H9 (cell line): ENCODE measurements around the gene SRRM2. TPM values are rescaled to one million over a fixed set of nuclear protein-coding genes. Genes with fewer than 3 reads are reported as not detected.
A peak's percentile ranks its signal among the peaks of the same experiment; 100 is the strongest.

Experiments
- DNase-seq: peaks from one replicate; pipeline ENCODE4 v3.0.0-alpha.2; 2017
- H2AFZ ChIP-seq: one replicate; pipeline ENCODE4 v1.6.1; 2013; ENCODE audit warnings: mild to moderate bottlenecking, low read length, control low read depth, moderate library complexity
- H2AK5ac ChIP-seq: 2 replicates; pipeline ENCODE4 v1.6.1; 2013; ENCODE audit warnings: low read length, control low read depth, mixed read lengths; ENCODE audit not compliant: insufficient read length
- H2BK120ac ChIP-seq: one replicate; pipeline ENCODE4 v1.6.1; 2013; ENCODE audit warnings: low read depth, mild to moderate bottlenecking, low read length, control low read depth, inconsistent platforms; ENCODE audit not compliant: poor library complexity, severe bottlenecking
- H2BK12ac ChIP-seq: 2 replicates; pipeline ENCODE4 v1.6.1; 2013; ENCODE audit warnings: low read length, control low read depth, mixed read lengths, low read depth; ENCODE audit not compliant: insufficient read length
- H2BK15ac ChIP-seq: 2 replicates; pipeline ENCODE4 v1.6.1; 2013; ENCODE audit warnings: low read depth, low read length, control low read depth
- H2BK20ac ChIP-seq: one replicate; pipeline ENCODE4 v1.6.1; 2013; ENCODE audit warnings: low read depth, mild to moderate bottlenecking, low read length, control low read depth, inconsistent platforms; ENCODE audit not compliant: poor library complexity, severe bottlenecking
- H2BK5ac ChIP-seq: 2 replicates; pipeline ENCODE4 v1.6.1; 2013; ENCODE audit warnings: low read length, control low read depth, mixed read lengths; ENCODE audit not compliant: insufficient read length
- H3K14ac ChIP-seq: 2 replicates; pipeline ENCODE4 v1.6.1; 2013; ENCODE audit warnings: low read length, control low read depth; ENCODE audit not compliant: insufficient read depth
- H3K18ac ChIP-seq: 2 replicates; pipeline ENCODE4 v1.6.1; 2013; ENCODE audit warnings: low read depth, mild to moderate bottlenecking, mixed read lengths, low read length, control low read depth; ENCODE audit not compliant: insufficient read length
- H3K23ac ChIP-seq: 2 replicates; pipeline ENCODE4 v1.6.1; 2013; ENCODE audit warnings: low read length, control low read depth, mixed read lengths, low read depth; ENCODE audit not compliant: insufficient read length
- H3K23me2 ChIP-seq: 2 replicates; pipeline ENCODE4 v1.6.1; 2013; ENCODE audit warnings: low read depth, mild to moderate bottlenecking, mixed read lengths, low read length, control low read depth; ENCODE audit not compliant: insufficient read length, poor library complexity, severe bottlenecking
- H3K27ac ChIP-seq: 2 replicates; pipeline ENCODE4 v1.5.1; 2013; ENCODE audit warnings: low read length, control low read depth, mixed read lengths, low read depth; ENCODE audit not compliant: insufficient read length
- H3K27me3 ChIP-seq: 2 replicates; pipeline ENCODE4 v1.6.1; 2013; ENCODE audit warnings: low read length, control low read depth, inconsistent platforms; ENCODE audit not compliant: insufficient read depth
- H3K4ac ChIP-seq: 2 replicates; pipeline ENCODE4 v1.6.1; 2013; ENCODE audit warnings: low read depth, mild to moderate bottlenecking, control low read depth, inconsistent platforms, low read length, moderate library complexity
- H3K4me1 ChIP-seq: 2 replicates; pipeline ENCODE4 v1.6.1; 2013; ENCODE audit warnings: low read length, control low read depth, inconsistent platforms; ENCODE audit not compliant: insufficient read depth
- H3K4me2 ChIP-seq: 2 replicates; pipeline ENCODE4 v1.6.1; 2013; ENCODE audit warnings: low read length, control low read depth, mixed read lengths; ENCODE audit not compliant: insufficient read length, insufficient read depth
- H3K56ac ChIP-seq: 2 replicates; pipeline ENCODE4 v1.6.1; 2013; ENCODE audit warnings: low read depth, mild to moderate bottlenecking, mixed read lengths, low read length, control low read depth; ENCODE audit not compliant: insufficient read length
- H3K79me1 ChIP-seq: 2 replicates; pipeline ENCODE4 v1.6.1; 2013; ENCODE audit warnings: low read depth, mild to moderate bottlenecking, moderate library complexity, low read length, control low read depth, inconsistent platforms; ENCODE audit not compliant: insufficient read depth, poor library complexity, severe bottlenecking
- H3K79me2 ChIP-seq: 2 replicates; pipeline ENCODE4 v1.6.1; 2013; ENCODE audit warnings: low read length, control low read depth, inconsistent platforms; ENCODE audit not compliant: insufficient read depth
- H3K9ac ChIP-seq: 2 replicates; pipeline ENCODE4 v1.6.1; 2013; ENCODE audit warnings: low read length, control low read depth, mixed read lengths; ENCODE audit not compliant: insufficient read length; ENCODE audit errors: extremely low read depth
- H3K9me3 ChIP-seq: one replicate; pipeline ENCODE4 v1.6.1; 2013; ENCODE audit warnings: low read depth, low read length, inconsistent platforms; ENCODE audit not compliant: control insufficient read depth
- H3T11ph ChIP-seq: one replicate; pipeline ENCODE4 v1.6.1; 2013; ENCODE audit warnings: mild to moderate bottlenecking, low read length, control low read depth, inconsistent platforms
- H4K20me1 ChIP-seq: one replicate; pipeline ENCODE4 v1.6.1; 2013; ENCODE audit not compliant: control insufficient read depth, insufficient read length, insufficient read depth
- H4K5ac ChIP-seq: 2 replicates; pipeline ENCODE4 v1.6.1; 2013; ENCODE audit warnings: low read depth, mild to moderate bottlenecking, mixed read lengths, low read length, control low read depth; ENCODE audit not compliant: insufficient read length
- H4K8ac ChIP-seq: replicated peaks from 2 replicates; pipeline ENCODE4 v1.6.1; 2013; ENCODE audit warnings: low read length, control low read depth, mixed read lengths, low read depth; ENCODE audit not compliant: insufficient read length
- H4K91ac ChIP-seq: 2 replicates; pipeline ENCODE4 v1.6.1; 2013; ENCODE audit warnings: low read depth, mild to moderate bottlenecking, moderate library complexity, mixed read lengths, low read length, control low read depth; ENCODE audit not compliant: insufficient read length
- H3K27ac Mint-ChIP-seq, 3 experiments: 2 replicates in 2 of 3; 3 replicates in 1 of 3; pipeline ENCODE4 v1.8.0; 2020 to 2021; ENCODE audit warnings: mixed read lengths in 3 of 3, mild to moderate bottlenecking in 1 of 3, moderate library complexity in 1 of 3
- H3K27me3 Mint-ChIP-seq: 2 replicates; pipeline ENCODE4 v1.8.0; 2021; ENCODE audit warnings: low read depth, mild to moderate bottlenecking, moderate library complexity, mixed read lengths
- H3K36me3 Mint-ChIP-seq, 3 experiments: 2 replicates in 2 of 3; 3 replicates in 1 of 3; pipeline ENCODE4 v1.8.0; 2020 to 2021; ENCODE audit warnings: low read depth in 3 of 3, mixed read lengths in 3 of 3; ENCODE audit not compliant: insufficient read depth in 1 of 3
- H3K4me1 Mint-ChIP-seq, 2 experiments: 2 replicates each; pipeline ENCODE4 v1.8.0; 2020; ENCODE audit warnings: mixed read lengths in 2 of 2
- H3K4me3 Mint-ChIP-seq, 2 experiments: 2 replicates in 1 of 2; 3 replicates in 1 of 2; pipeline ENCODE4 v1.8.0; 2020 to 2021; ENCODE audit warnings: mild to moderate bottlenecking in 2 of 2, mixed read lengths in 2 of 2, moderate library complexity in 1 of 2
- H3K9me3 Mint-ChIP-seq, 2 experiments: 2 replicates in 1 of 2; 3 replicates in 1 of 2; pipeline ENCODE4 v1.8.0; 2020; ENCODE audit warnings: mild to moderate bottlenecking in 2 of 2, mixed read lengths in 2 of 2, moderate library complexity in 1 of 2
- CTCF ChIP-seq: fragments of 200-600 bp; sonication (generic); conservative IDR thresholded peaks from 3 replicates; pipeline ENCODE4 v1.8.0; 2021; ENCODE audit warnings: antibody characterized with exemption, mild to moderate bottlenecking
- WGBS: extraction: QIAGEN DNeasy Blood & Tissue Kit; methylation state at CpG from one replicate; pipeline ENCODE4 v1.1.7; 2013; ENCODE audit warnings: missing lambda C conversion rate, low lambda C conversion rate, mixed read lengths; ENCODE audit not compliant: insufficient read length; ENCODE audit errors: extremely low coverage; 5-methylcytosine and 5-hydroxymethylcytosine counted together
- total RNA-seq: library from RNA; stranded (reverse); gene quantifications from 2 replicates; pipeline ENCODE4 v1.2.1, GENCODE V29; 2021

Gene SRRM2
- total RNA-seq, 1 experiment from 2014 or later: 694 TPM

DNA sequence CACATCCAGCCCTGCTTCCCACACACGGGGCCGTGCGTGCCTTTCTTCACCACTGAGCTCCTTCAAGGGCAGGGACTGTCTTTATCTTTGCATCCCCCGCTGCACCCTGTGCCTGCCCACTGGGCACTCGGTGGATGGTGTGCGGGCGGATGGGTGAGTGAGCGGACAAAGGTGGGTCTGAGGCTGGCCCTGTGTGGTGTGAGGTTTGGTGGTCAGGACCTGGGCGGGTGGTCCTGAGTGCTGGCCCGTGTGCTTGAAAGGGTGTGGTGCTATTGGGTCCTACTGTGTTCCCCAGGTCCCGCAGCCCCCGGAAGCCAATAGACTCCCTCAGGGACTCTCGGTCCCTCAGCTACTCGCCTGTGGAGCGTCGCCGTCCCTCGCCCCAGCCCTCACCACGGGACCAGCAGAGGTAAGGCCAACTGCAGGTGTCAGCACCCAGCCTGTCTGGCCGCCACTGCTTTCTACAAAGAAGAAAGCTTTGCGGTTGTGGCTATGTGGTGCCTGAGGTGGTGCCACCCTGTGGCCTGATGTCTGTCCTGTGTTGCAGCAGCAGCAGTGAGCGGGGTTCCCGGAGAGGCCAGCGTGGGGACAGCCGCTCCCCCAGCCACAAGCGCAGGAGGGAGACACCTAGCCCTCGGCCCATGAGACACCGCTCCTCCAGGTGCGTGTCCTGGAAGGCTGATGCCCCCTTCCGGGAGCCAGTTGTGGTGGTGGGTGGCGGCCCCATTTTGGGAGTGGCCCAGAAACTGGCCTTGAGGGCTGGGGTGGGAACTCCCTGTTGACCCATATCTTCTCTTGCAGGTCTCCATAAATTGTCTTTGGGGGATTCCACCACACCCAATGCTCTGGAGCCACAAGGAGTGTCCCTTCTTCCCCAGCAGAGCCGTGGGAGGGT is 17.9 kb downstream of the SRRM2 start:
- H3K56ac ChIP-seq: no peak overlapping the region
- peaks cover 63 to 98% (median 95%) of the 10 kb centered on the region in 3 experiments for H3K36me3 Mint-ChIP-seq
- no peak overlapping the region for H3K4me2 ChIP-seq
- H3K18ac ChIP-seq: no peak overlapping the region
- no peaks in the 10 kb centered on the region for H4K20me1 ChIP-seq
- H3K4me3 Mint-ChIP-seq: peak overlapping the region in 1 of 2 experiments; percentile 35; a peak in 2 of 5 replicates
- H3K9me3 Mint-ChIP-seq: peaks cover 5 to 9% of the 10 kb centered on the region in 2 experiments; a peak in 4 of 5 replicates
- H2BK5ac ChIP-seq: no peak overlapping the region
- H3K27me3 Mint-ChIP-seq: peaks cover 4% of the 10 kb centered on the region
- no peak overlapping the region for H3T11ph ChIP-seq
- no peak overlapping the region for H3K27ac ChIP-seq
- H2BK12ac ChIP-seq: no peak overlapping the region
- no CpG with 5 or more reads among the region's 32 CpGs for WGBS
- H3K9me3 ChIP-seq: no peaks in the 10 kb centered on the region
- H3K23me2 ChIP-seq: no peaks in the 10 kb centered on the region
- H3K9ac ChIP-seq: no peak overlapping the region
- no peak overlapping the region for H4K91ac ChIP-seq
- H3K27ac Mint-ChIP-seq: peak overlapping the region; percentile 33 to 92 (median 90); a peak in 5 of 7 replicates
- H2AK5ac ChIP-seq: no peak overlapping the region
- no peaks in the 10 kb centered on the region for H3K4me1 ChIP-seq
- no peak overlapping the region for H2BK120ac ChIP-seq
- no peak overlapping the region for H2BK20ac ChIP-seq
- no peak overlapping the region for H4K5ac ChIP-seq
- H3K27me3 ChIP-seq: no peaks in the 10 kb centered on the region
- peaks cover 10 to 34% of the 10 kb centered on the region in 2 experiments; a peak in 3 of 4 replicates for H3K4me1 Mint-ChIP-seq
- H4K8ac ChIP-seq: no peak overlapping the region
- peak; percentile 24; the same call in 2 of the 3 replicates for TF ChIP-seq CTCF
- no peak overlapping the region for H2AFZ ChIP-seq
- H3K79me2 ChIP-seq: no peaks in the 10 kb centered on the region; the same call in 1 of the 2 replicates
- no peak overlapping the region for H2BK15ac ChIP-seq
- no peak for DNase-seq
- no peak overlapping the region for H3K4ac ChIP-seq
- no peak overlapping the region for H3K23ac ChIP-seq
- H3K14ac ChIP-seq: no peak overlapping the region
- H3K79me1 ChIP-seq: peaks cover 10% of the 10 kb centered on the region
